ENCODE results near the gene PRDX5.

DNA sequence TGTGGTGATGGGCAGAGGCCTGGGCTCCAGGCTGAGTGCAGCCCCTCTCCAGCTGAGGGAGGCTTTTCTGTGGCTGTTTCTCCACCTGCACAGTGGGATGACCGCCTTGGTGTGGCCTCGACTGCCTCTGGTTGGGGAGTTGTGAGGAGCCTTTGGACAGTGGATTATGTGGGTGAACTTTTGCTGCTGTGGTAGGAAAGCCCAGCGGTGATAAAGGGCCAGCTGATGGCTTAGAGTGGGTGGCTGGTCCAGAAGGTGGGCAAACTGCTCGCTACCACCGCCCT lies 13.9 kb upstream of the PRDX5 start:
- TF ChIP-seq POLR2A (IDR thresholded peaks at IDR 0.05; ENCODE audit: low read length) (no peak), GATA1 (IDR thresholded peaks at IDR 0.05; ENCODE audit: low read depth, low read length) (no peak)
